Duodenal mucosa (tissue), 2 donors: Measurements from ENCODE around the gene WNT2.
"Not testable (repeated sequence)": the region's sequence is repeated elsewhere in the genome, so short reads cannot be mapped to it uniquely, and the experiment has no call there.

Experiments
- H3K27ac ChIP-seq: one replicate; pipeline ENCODE4 v1.7.0; 2013; ENCODE audit warnings: low read depth, low read length
- H3K27me3 ChIP-seq, 2 donors: one replicate each; pipeline ENCODE4 v1.7.0; 2013; ENCODE audit warnings: low read length in 2 of 2, control low read depth in 1 of 2; ENCODE audit not compliant: insufficient read depth in 2 of 2, control insufficient read depth in 1 of 2
- H3K36me3 ChIP-seq, 2 donors: one replicate each; pipeline ENCODE4 v1.7.0; 2013; ENCODE audit warnings: low read length in 2 of 2, control low read depth in 1 of 2; ENCODE audit not compliant: insufficient read depth in 2 of 2, control insufficient read depth in 1 of 2
- H3K4me1 ChIP-seq, 2 donors: one replicate each; pipeline ENCODE4 v1.7.0; 2013; ENCODE audit warnings: low read length in 2 of 2, control low read depth in 1 of 2; ENCODE audit not compliant: insufficient read depth in 2 of 2, control insufficient read depth in 1 of 2
- H3K4me3 ChIP-seq, 2 donors: one replicate each; pipeline ENCODE4 v1.7.0; 2013; ENCODE audit warnings: low read length in 2 of 2, low read depth in 1 of 2
- H3K9ac ChIP-seq, 2 donors: one replicate each; pipeline ENCODE4 v1.7.0; 2013; ENCODE audit warnings: low read length in 2 of 2, low read depth in 1 of 2
- H3K9me3 ChIP-seq, 2 donors: one replicate each; pipeline ENCODE4 v1.7.0; 2013; ENCODE audit warnings: low read length in 2 of 2, control low read depth in 1 of 2; ENCODE audit not compliant: control insufficient read depth in 1 of 2

The WNT2 gene

DNA sequence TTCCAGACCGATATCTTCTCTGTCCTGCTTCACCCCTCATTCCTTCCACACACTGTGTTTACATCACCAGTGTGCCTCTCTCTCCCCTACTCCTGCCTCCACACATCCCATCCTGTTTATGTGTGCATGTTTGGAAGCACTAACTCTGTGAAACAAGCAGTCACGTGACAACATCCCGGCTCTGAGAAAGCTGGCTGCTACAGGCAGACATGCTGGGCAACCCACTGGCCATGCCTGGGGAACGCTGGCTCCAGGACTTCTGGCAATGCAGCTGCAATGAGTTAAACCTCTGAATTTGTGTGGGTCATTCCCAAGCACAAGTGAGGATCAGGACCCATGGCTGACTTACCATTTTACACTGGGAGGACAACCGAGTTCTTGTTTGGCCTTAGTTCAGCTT is 74.0 kb downstream of the WNT2 start:
- Histone ChIP-seq H3K9me3 (no peaks in the 10 kb centered on the region), H3K36me3 (no peaks in the 10 kb centered on the region), H3K9ac (no peak overlapping the region), H3K27ac (no peak overlapping the region), H3K27me3 (no peaks in the 10 kb centered on the region), H3K4me1 (no peaks in the 10 kb centered on the region), H3K4me3 (no peak overlapping the region)

- Histone ChIP-seq H3K27ac (no peak overlapping the region), H3K4me1 (no peaks in the 10 kb centered on the region), H3K9ac (no peak overlapping the region), H3K4me3 (no peak overlapping the region), H3K36me3 (no peaks in the 10 kb centered on the region), H3K9me3 (no peaks in the 10 kb centered on the region), H3K27me3 (no peaks in the 10 kb centered on the region)
Observed at GRCh38 chr7:117247809-117248208, 75.0 kb downstream of the WNT2 start.

DNA sequence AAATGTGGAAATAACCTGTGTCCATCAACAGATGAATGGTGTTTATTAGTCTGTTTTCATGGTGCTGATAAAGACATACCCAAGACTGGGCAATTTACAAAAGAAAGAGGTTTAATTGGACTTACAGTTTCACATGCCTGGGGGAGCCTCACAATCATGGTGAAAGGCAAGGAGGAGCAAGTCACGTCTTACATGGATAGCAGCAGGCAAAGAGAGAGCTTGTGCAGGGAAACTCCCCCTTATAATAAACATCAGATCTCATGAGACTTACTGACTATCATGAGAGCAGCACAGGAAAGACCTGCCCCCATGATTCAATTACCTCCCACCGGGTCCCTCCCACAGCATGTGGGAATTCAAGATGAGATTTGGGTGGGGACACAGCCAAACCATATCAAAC is 77.2 kb downstream of the WNT2 start:
- H3K4me3 ChIP-seq, H3K27me3 ChIP-seq, H3K9ac ChIP-seq, H3K9me3 ChIP-seq, H3K4me1 ChIP-seq, H3K27ac ChIP-seq, H3K36me3 ChIP-seq: not testable (repeated sequence)

DNA sequence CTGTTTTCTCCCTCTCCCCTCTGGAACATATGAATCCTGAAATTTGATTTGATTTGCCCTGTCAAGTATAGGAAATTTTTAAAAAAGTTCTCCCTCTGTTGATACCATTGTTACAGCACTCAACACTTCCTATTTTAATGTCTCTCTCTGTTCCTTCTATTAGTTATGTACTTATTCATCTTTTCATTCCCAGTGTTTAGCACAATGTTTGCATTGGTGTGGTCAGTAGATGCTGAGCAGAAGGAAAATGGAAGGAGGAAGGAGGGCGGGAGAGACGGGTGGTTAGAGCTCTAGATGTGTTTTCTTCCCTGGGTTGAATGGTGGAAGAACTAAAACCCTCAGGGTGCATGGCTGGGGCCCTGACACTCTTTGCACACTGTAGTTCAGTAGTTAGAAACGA is 79.5 kb downstream of the WNT2 start:
- Histone ChIP-seq H3K36me3 (no peaks in the 10 kb centered on the region), H3K4me1 (no peaks in the 10 kb centered on the region), H3K4me3 (no peak overlapping the region), H3K9me3 (no peaks in the 10 kb centered on the region), H3K9ac (no peak overlapping the region), H3K27ac (no peak overlapping the region), H3K27me3 (no peaks in the 10 kb centered on the region)

- H3K27me3 ChIP-seq = no peaks in the 10 kb centered on the region
Observed at GRCh38 chr7:117241088-117241487, 81.8 kb downstream of the WNT2 start.

DNA sequence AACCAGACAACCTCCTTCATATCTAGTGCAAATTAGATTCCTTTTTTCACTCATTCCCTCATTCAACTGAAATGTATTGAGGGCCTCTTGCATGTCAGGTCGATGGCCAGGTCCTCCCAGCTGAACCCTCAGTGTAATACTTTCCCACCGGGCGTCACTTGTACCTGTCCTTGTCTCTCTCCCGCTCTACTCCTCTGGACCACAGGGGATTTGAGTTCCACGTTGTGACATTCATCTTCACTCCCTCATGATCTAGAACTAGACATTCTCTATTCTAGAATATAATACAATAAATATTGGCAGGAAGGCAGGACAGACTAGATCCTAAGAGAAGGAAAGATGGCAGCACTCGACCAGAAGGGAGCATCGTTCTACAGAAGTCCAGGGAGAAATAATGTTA is 83.9 kb downstream of the WNT2 start:
- Histone ChIP-seq H3K4me3 (no peak overlapping the region), H3K9me3 (no peaks in the 10 kb centered on the region), H3K27ac (no peak overlapping the region), H3K36me3 (no peaks in the 10 kb centered on the region), H3K4me1 (no peaks in the 10 kb centered on the region), H3K9ac (no peak overlapping the region), H3K27me3 (no peaks in the 10 kb centered on the region)

More at GRCh38 chr7:117241088-117241487, 81.8 kb downstream of the WNT2 start:
- Histone ChIP-seq H3K4me1 (no peaks in the 10 kb centered on the region), H3K9ac (no peak overlapping the region), H3K4me3 (no peak overlapping the region), H3K36me3 (no peaks in the 10 kb centered on the region), H3K9me3 (no peaks in the 10 kb centered on the region), H3K27ac (no peak overlapping the region)

GRCh38 chr7:117238472-117238871 is 84.4 kb downstream of the WNT2 start:
- H3K4me1 ChIP-seq = no peaks in the 10 kb centered on the region
- H3K9me3 ChIP-seq = no peaks in the 10 kb centered on the region
- H3K9ac ChIP-seq = no peak overlapping the region
- H3K4me3 ChIP-seq = no peak overlapping the region
- no peaks in the 10 kb centered on the region for H3K36me3 ChIP-seq
- H3K27me3 ChIP-seq = no peaks in the 10 kb centered on the region
- no peak overlapping the region for H3K27ac ChIP-seq

DNA sequence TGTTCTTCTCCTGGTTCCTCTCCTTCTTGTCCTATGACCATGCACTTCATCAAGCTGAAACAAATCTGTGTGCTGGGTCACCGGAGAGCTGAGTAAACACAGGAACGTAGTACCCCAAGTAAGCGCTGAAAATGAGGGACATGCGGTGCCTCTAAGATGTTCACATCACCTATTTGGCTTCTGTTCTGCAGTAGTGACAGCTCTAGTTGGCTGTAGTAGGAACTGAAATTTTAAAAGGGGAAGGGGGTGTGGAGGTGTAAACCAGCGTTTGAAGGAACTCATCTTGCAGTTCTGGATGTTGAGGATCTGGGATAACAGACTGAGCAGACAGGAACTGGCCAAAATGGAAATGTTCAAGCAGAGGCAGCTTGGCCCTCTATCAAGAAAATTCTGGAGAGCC is 85.2 kb downstream of the WNT2 start:
- Histone ChIP-seq H3K4me1 (no peaks in the 10 kb centered on the region), H3K36me3 (no peaks in the 10 kb centered on the region), H3K27ac (no peak overlapping the region), H3K27me3 (no peaks in the 10 kb centered on the region), H3K9ac (no peak overlapping the region), H3K4me3 (no peak overlapping the region), H3K9me3 (no peaks in the 10 kb centered on the region)

GRCh38 chr7:117231047-117231359 is 91.9 kb downstream of the WNT2 start:
- Histone ChIP-seq H3K9me3 (no peaks in the 10 kb centered on the region), H3K36me3 (peaks cover 0 to 4% of the 10 kb centered on the region in 2 donors), H3K4me3 (no peak overlapping the region), H3K27ac (no peak overlapping the region), H3K27me3 (no peaks in the 10 kb centered on the region), H3K4me1 (no peaks in the 10 kb centered on the region), H3K9ac (no peak overlapping the region)

DNA sequence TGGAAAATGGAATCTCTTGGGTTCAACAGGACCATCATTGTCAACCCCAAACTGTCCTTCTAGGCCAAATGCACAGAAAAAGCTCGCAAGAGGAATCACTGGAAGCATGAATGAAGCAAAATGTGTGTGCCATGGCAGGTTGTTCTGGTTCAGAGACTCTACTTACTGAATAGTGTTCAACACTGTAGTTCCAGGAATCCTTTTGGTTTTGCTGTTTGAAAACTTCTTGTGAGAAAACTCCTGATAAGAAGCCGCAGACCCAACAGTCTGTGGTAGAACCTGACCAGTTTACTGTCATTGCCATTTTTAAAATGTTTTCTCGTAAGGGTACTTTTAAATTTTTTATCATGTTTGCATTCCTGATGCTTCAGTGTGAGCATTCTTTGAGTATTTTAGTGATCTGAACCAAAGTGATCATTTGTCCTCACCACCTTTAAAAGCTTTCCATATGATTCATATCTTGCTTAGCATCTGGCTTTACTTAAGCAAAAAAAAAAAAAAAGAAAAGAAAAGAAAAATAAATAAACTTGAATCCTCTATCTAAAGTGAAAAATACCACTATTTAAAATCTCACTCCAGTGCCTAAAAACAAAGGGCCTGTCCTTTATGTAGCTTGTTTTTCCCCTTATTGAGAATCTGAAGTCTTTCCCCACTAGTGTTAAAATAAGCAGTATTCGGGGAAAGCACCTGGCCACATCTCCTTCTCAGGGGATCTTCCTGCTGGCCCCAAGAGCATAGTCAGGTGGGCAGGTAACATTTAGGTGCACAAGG is 92.4 kb downstream of the WNT2 start:
- H3K27ac ChIP-seq = no peak overlapping the region
- H3K4me3 ChIP-seq = no peak overlapping the region
- H3K4me1 ChIP-seq = no peaks in the 10 kb centered on the region
- no peaks in the 10 kb centered on the region for H3K27me3 ChIP-seq
- H3K36me3 ChIP-seq = peaks cover 0 to 4% of the 10 kb centered on the region in 2 donors
- no peaks in the 10 kb centered on the region for H3K9me3 ChIP-seq
- H3K9ac ChIP-seq = no peak overlapping the region

DNA sequence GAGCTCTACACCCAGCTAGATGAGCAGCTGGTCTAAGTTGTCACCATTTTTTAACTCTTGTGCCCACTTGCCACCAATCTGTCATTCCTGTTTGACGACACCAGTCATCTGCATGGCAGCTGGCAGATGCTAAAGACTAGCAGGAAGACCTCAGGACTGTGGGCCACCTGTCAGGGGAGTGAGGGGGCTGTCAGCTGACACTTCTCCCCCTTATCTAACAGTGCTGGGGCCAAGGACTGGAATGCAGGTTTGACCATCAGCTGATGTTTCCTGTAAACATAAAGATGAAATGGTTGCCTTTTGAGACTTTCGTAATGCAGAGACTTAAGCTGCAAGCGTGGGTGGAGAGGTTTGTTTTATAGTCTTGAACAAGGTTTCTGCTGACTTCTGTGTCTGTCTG is 93.5 kb downstream of the WNT2 start:
- Histone ChIP-seq H3K4me3 (no peak overlapping the region), H3K27me3 (no peaks in the 10 kb centered on the region), H3K9ac (no peak overlapping the region), H3K27ac (no peak overlapping the region), H3K9me3 (no peaks in the 10 kb centered on the region), H3K4me1 (no peaks in the 10 kb centered on the region), H3K36me3 (peaks cover 0 to 4% of the 10 kb centered on the region in 2 donors)
